Kidney capillary endothelial cell (primary cell): Measurements from ENCODE around the gene ERBB2.

Experiments
- DNase-seq: peaks from one replicate; pipeline ENCODE4 v3.0.0-alpha.2; 2018; ENCODE audit warnings: low spot score

Gene ERBB2

GRCh38 chr17:39726617-39727016, 26.8 kb downstream of the ERBB2 start:
- no peak for DNase-seq

- DNase-seq: no peak
Measured at GRCh38 chr17:39727556-39727955, 27.7 kb downstream of the ERBB2 start.

GRCh38 chr17:39729280-39729851, 29.5 kb downstream of the ERBB2 start:
- DNase-seq: no peak

- DNase-seq: peak; percentile 85
Measured at GRCh38 chr17:39730095-39730921, 30.4 kb downstream of the ERBB2 start, which contains the start of gene MIEN1. Gene MIEN1 (minus strand): TSS chr17:39730532. CDS start chr17:39730495, 37 bp downstream.

- no peak for DNase-seq
Measured at GRCh38 chr17:39732586-39732985, 32.7 kb downstream of the ERBB2 start.

- no peak for DNase-seq
Measured at GRCh38 chr17:39735882-39736281, 36.0 kb downstream of the ERBB2 start.

- peak; percentile 40 for DNase-seq
Measured at GRCh38 chr17:39736319-39737165, 36.7 kb downstream of the ERBB2 start.

- DNase-seq: no peak
Measured at GRCh38 chr17:39737206-39737759, 37.4 kb downstream of the ERBB2 start.

- DNase-seq: no peak
Measured at GRCh38 chr17:39737760-39738567, 38.1 kb downstream of the ERBB2 start, which contains the start of gene GRB7. Gene GRB7 (plus strand): TSS chr17:39737938. CDS start chr17:39742302, 4,364 bp downstream.

GRCh38 chr17:39738568-39738901, 38.7 kb downstream of the ERBB2 start:
- DNase-seq: no peak

GRCh38 chr17:39738983-39739884, 39.4 kb downstream of the ERBB2 start:
- DNase-seq: no peak

GRCh38 chr17:39739885-39740356, 40.1 kb downstream of the ERBB2 start:
- DNase-seq: no peak

- DNase-seq: peak; percentile 44
Measured at GRCh38 chr17:39740357-39741111, 40.7 kb downstream of the ERBB2 start.

- no peak for DNase-seq
Measured at GRCh38 chr17:39742126-39742855, 42.4 kb downstream of the ERBB2 start.

- DNase-seq: no peak
Measured at GRCh38 chr17:39742856-39743436, 43.1 kb downstream of the ERBB2 start.

GRCh38 chr17:39744075-39744835, 44.4 kb downstream of the ERBB2 start:
- no peak for DNase-seq

GRCh38 chr17:39744836-39745215, 45.0 kb downstream of the ERBB2 start:
- DNase-seq: no peak
